CD4-positive, alpha-beta T cell treated with Interleukin-6 at 100 ng/mL for 8 hours (primary cell): ENCODE data around the gene PPARGC1A.

Source experiments
- DNase-seq: peaks from one replicate; pipeline ENCODE4 v3.0.0-alpha.2; 2020; ENCODE audit warnings: mixed read lengths, low spot score

PPARGC1A gene

DNA sequence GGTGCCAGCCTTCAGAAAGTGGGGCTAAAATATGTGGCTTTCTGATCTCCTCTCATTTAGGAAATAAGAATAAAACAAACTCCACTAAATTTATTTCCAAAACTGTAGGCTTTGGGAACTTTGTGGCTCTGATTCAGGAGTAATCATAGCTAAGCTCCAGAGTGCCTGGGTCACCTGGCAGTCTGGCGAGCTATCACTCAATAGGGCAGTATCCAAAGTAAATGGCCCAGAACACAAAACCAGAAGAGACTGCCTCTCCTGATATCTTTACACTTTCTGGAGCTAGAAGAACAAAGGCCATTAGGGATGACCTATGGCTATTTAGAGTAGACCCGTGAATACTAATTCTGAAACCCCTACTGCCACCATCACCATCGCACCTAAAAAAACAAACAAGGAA is 17.0 kb upstream of the PPARGC1A start:
- DNase-seq = no peak

DNA sequence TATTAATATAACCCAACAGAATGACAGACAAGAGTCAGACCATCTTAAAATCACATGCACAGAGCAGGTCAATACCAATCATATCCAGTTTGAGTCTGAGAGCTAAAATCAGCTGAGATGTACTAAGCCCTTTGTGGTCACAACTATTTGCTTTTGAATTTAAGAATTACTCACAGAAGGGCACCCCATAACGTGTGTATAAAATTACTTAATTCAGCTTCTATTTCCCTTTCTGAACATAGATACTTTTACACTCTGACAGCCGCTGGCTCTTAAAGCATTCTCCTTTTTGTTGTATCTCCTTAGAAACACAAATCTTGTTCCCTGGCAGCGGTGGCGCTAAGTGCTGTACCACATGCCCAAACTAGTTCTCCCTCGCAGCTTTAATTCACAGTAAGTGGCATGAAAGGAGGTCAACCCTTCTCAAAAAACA is 14.8 kb upstream of the PPARGC1A start:
- DNase-seq = no peak

- DNase-seq = no peak
Observed at GRCh38 chr4:23903859-23904438, 14.1 kb upstream of the PPARGC1A start.

DNA sequence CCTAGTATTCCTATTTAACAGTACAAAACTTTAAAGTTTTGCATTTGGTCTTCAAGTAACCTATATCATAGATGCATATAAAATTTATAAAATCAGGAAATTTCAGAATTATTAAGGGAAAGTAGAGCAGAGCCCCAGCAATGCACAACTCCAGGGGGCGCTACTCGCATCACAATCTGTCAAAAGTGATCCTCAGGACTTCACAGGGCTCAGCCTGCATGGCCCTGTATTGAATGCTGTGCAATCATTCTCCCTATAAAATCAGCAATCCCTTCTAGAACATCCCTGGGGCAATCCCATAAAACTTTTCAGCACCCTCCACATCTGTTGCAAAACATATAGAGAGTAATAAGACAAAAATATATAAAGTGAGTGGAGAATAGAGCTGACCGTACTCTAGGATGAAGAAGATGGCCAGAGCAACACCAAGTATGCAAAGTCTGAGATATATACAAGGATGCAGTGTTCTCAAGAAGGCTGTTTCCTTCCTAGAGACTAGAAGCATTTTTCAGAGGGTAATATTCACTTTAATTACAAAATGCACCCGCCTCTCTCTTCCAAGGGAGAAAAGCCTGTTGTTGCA is 12.5 kb upstream of the PPARGC1A start:
- no peak for DNase-seq

DNA sequence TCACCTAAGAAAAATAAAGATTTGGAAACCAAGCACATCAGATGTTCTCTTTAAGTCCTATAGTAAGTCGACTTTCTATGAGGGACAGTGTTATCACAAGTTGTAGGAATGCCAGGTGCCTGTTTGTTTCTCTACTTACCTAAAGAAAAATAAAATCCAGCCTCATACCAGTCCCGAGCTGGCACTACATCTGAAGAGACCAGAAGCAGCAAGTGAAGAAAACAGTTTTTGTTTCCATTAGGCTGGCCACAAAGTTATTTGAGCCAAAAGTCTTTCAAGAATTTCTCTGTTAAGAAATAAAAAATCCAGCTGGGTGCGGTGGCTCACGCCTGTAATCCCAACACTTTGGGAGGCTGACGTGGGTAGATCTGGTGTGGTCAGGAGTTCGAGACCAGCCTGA is 10.8 kb upstream of the PPARGC1A start:
- DNase-seq = no peak

GRCh38 chr4:23899565-23899964 is 9.7 kb upstream of the PPARGC1A start:
- DNase-seq = no peak

GRCh38 chr4:23897564-23898109 is 7.8 kb upstream of the PPARGC1A start:
- no peak for DNase-seq

DNA sequence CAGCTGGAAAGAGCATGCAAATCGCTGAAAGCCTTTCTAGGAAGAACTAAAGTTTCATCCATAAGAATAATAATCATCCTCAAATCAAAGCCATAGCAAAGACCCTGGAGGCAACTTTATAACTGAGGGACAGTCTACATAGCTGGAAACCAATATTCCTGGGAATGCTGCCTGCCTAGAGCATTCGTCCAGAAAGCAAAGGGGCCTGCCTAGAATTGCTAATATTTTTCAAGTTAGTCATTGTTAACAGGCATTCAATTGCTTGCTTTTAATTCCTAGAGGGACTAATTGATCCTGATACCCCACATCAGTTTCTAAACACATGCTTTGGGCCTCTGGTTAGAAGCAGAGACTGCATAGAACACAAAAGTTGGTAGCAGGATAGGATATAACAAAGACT is 4.2 kb upstream of the PPARGC1A start:
- DNase-seq = no peak

DNA sequence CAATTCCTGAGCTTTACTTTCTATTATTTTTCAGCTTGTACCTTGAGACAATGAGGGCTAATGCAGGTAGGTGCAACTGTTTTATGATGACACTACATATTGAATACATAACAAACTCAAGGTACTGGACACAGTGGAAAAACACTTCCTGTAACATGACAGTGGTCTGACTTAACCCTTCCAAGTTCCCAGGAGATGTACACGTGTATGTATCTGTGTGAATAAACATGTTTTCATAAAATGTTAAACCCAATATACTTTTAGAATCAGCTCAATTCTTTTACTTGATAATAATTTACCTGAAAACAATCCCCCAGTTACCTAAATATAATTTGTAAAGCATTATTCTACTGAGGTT is 1.2 kb upstream of the PPARGC1A start:
- no peak for DNase-seq

DNA sequence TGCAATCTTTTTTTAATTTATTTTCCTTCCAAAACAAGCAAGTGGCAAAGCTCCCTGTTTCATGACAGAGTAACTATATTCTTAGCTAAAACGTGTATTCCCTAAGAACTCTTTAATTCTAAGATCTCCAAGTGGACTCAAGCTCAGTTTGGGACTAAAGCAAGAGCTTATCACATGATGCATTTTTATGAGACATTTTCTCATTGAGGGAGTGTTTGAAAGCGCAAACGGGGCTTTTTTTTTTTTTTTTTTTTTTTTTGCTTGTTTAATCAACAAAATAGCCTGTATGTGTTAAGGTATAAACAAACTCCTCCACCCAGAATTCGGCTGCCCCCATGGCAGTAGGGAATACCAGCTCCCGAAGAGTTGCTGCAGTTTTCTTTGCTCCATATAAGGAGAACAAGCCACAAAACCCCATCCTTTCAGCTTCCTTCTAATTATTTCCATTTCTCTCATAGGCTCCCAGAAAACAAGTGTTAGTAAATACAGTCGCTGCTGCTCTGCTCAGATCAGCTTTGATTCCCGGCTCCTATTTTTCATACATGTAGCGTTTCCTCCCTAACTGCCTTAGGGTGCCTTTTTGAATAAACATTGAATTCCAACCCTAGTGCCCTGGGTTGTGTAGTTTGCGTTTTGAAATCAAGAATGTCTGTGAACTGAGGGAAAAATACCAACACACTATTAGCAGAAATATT is 669 bp upstream of the PPARGC1A start:
- DNase-seq = no peak

DNA sequence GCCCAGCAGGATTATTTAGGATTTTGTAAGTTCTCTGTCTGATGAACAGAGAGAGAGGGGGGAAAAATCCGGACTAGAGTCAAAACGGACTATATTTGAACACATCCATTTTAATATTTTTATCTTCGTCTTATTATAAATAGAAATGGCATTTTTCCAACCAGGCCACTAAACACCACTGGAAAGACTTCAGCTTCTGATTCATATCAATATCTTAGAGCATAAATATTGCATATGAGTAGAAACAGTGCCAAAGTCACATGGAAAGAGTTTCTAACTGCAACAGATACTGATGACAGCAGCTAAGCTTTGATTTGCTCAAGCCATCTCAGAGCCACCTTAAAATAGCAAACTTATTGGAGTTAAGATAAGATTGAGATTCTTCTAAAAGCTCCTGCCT is 456 bp downstream of the PPARGC1A start:
- no peak for DNase-seq

DNA sequence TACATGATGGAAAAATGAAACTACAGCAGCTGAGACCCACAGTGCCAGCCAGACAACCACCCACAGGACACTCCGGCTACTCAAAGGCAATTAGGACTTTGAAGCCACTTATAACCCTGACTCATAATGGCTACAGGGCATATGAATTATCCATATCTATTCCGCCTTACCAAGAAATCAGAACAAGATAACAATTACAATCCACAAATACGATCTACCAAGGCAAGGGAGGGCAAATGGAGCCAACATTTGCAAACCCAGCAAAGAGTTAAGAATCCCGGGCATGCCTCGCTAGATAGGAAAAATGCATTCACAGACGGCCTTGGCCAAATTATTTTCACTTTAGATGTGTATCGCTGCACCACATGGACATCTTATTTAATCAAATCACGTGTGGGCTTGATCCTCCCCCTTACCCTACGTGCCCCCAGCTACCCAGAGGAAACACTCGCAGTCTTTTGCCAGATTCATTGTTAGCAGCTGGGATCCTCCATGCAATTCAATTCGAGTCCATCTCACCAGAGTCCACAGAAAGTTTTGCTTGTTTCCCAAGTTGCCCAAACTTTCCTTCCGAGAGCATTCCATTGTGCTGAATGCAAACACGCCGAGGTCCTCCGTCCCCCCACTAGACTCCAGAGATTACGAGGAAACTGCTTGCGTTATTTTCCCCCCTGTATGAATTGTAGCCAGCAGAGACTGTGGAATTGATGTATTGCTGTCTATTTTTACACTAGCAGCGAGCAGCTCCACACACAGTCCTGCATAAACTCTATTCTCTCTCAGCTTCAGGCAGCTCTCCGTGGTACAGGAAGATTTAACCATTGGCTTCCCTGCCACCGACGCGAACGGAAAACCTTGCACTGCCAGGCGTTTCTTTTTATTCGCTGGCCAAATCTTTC is 1.2 kb downstream of the PPARGC1A start:
- DNase-seq = no peak

- no peak for DNase-seq
Observed at GRCh38 chr4:23887989-23888388, 1.9 kb downstream of the PPARGC1A start.

DNA sequence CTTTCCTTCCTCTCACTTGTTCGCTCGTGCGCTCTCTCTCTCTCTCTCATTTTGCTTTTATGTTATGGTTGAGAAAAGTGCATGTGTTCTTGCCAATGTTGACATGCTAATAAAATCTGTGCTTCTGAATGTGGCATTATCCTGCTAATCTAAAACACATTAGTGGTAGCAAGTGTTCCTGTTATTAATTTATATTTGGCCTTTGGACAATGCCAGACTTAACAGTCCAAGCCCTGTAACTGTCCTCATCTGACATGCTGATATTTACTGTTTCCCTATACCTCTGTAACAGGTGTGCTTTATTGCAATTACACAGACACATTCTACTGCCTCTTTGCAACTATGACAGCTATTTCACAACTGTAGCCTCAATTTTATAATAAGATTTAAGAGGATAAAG is 2.7 kb downstream of the PPARGC1A start:
- no peak for DNase-seq

- DNase-seq = no peak
Observed at GRCh38 chr4:23885943-23886590, 3.8 kb downstream of the PPARGC1A start.

- no peak for DNase-seq
Observed at GRCh38 chr4:23884741-23885140, 5.1 kb downstream of the PPARGC1A start.

DNA sequence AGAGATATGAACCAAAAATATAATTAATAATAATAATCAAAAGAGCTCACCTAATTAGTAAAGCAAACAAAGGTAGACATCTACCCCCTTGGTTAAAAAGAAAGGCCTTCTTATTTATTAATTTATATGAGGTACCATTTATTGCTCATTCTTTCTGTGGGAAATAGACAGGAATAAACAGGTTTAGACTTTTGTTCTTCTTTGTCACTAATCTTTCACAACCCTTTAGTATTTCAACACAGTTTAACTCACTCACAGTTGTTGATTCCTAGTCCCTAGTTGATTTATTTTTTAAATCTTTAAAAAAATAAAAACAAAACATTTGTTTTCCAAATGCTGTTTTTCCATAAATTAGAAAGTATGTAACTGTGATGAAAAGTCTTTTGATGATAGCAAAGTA is 5.6 kb downstream of the PPARGC1A start:
- DNase-seq = no peak

- DNase-seq = no peak
Observed at GRCh38 chr4:23882976-23883531, 6.8 kb downstream of the PPARGC1A start.

DNA sequence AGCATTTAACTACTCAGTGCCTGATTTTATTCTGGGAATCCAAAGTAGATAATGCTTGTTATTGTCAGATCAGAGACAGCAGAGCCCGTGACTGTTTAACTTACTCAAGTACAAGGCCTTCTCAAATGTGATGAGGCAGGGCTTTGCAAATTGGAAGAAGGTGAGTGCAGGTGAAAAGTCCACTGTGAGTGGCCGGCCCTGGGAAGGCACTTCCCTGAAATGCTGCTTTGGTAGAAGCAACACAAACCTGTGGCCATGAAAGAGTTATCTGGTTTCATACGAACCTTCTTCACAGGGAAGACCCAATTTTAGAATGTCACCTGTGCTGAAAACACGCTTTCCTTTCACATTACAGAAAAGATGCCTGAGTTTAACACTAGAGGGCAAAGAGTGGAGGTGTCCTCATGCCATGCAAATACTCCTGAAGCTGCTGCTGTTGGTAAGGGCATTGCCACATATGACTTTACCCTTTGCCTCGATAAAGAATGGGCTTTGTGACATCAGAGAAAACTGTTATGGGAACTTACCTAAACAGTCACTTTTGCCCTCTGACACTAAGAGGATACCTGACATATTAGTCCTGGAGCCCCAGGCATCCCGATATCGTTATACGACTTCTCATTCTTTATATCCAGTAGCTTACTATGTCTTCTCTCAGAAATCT is 8.0 kb downstream of the PPARGC1A start:
- no peak for DNase-seq

DNA sequence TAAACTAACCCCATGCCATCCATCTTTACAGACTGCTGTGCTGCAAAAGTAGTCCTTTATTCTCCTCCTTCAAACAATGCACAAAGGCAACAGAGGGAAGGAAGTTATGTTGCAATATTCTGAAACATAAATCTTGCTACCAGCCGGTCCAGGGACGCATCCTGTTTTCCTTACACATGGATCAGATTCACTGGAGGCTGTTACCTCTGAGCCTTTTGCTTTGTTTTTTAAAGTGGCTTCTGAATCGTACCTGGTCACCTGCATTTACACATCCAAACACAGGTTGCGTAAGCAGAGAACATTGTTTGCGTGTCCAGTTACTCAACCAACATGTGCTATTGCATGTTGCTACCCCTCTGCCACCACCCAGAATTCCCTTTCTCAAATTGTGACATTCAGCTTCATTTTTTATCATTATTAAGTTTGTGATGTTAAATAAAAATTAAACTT is 8.8 kb downstream of the PPARGC1A start:
- DNase-seq = no peak
